ENCODE data around the gene SMC1B. TPM values are rescaled to one million over a fixed set of nuclear protein-coding genes. Genes with fewer than 3 reads are reported as not detected.

The SMC1B gene
- total RNA-seq, 4 donors from 2014 or later = not detected

GRCh38 chr22:45349916-45350315, 63.5 kb downstream of the SMC1B start:
- no peaks in the 10 kb centered on the region for H3K9me3 ChIP-seq
- peaks cover 0 to 8% (median 0%) of the 10 kb centered on the region in 3 donors for H3K4me1 ChIP-seq
- no peak overlapping the region for H3K27ac ChIP-seq
- no peaks in the 10 kb centered on the region for H3K36me3 ChIP-seq
- no peak overlapping the region for H3K4me3 ChIP-seq
- intact Hi-C loops (cut with DNase I) = no loop called here
- WGBS, 2 donors = 84 to 95% methylated on average over 3 of the region's 3 CpGs
- H3K27me3 ChIP-seq = no peaks in the 10 kb centered on the region
- DNase-seq = no peak
- TF ChIP-seq CTCF (IDR thresholded peaks at IDR 0.05) (no peak), POLR2A (IDR thresholded peaks at IDR 0.05) (no peak)

GRCh38 chr22:45344334-45344733, 69.1 kb downstream of the SMC1B start:
- no peak overlapping the region for H3K4me3 ChIP-seq
- no peak overlapping the region for H3K27ac ChIP-seq
- H3K36me3 ChIP-seq = peaks cover 4 to 46% (median 16%) of the 10 kb centered on the region in 3 donors
- H3K27me3 ChIP-seq = no peaks in the 10 kb centered on the region
- no peaks in the 10 kb centered on the region for H3K9me3 ChIP-seq
- WGBS, 2 donors = 57 to 84% methylated on average over 5 of the region's 5 CpGs
- intact Hi-C loops (cut with DNase I) = no loop called here
- DNase-seq = no peak
- TF ChIP-seq CTCF (IDR thresholded peaks at IDR 0.05) (no peak), POLR2A (IDR thresholded peaks at IDR 0.05) (no peak)
- no peaks in the 10 kb centered on the region for H3K4me1 ChIP-seq

DNA sequence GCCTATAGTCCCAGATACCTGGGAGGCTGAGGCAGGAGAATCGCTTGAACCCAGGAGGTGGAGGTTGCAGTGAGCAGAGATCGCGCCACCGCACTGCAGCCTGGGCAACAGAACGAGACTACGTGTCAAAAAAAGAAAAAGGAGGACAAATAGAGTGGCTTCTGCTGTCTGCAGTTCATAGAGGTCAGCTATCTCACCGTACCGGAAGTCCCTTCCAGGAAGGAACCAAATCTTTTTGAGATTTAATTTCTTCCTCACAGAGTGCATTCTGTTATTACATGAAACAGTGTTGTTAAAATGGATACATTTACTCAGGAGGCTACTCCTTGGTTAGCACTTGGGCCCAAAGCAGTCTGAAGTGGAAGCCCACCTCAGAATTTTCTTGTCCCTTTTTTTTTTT, 70.3 kb downstream of the SMC1B start:
- intact Hi-C loops (cut with DNase I) = no loop called here
- 90 to 95% methylated on average over 7 to 8 of the region's 8 CpGs for WGBS, 2 donors
- H3K9me3 ChIP-seq = no peaks in the 10 kb centered on the region
- H3K27me3 ChIP-seq = no peaks in the 10 kb centered on the region
- no peak overlapping the region for H3K27ac ChIP-seq
- H3K36me3 ChIP-seq = peaks cover 4 to 58% (median 16%) of the 10 kb centered on the region in 3 donors
- H3K4me1 ChIP-seq = no peaks in the 10 kb centered on the region
- H3K4me3 ChIP-seq = no peak overlapping the region
- DNase-seq = no peak
- TF ChIP-seq POLR2A (IDR thresholded peaks at IDR 0.05) = no peak
- no peak for TF ChIP-seq CTCF (IDR thresholded peaks at IDR 0.05)

DNA sequence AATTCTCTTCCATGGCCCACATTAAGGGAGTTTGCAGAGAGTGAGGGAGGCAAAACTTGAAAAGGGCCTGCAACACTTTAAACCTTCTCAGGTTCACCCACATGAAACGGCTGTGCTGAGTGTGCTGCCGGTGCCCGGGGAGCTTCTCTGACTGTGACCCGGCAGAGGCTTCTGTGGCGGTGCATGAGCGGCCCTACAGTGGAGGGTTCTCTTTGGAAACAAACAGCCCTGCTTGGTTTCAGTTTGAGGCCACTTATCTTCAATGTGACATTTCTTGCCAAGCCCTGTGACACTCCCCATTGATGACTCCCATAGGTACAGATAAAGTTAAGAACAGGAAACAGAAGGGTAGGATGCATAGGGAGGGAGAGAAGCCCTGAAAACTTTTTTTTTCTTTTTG, 71.9 kb downstream of the SMC1B start:
- no peak for DNase-seq
- WGBS, 2 donors = 86% methylated on average over 6 of the region's 6 CpGs; no CpG with 5 or more reads in 1 of the 2 donors

DNA sequence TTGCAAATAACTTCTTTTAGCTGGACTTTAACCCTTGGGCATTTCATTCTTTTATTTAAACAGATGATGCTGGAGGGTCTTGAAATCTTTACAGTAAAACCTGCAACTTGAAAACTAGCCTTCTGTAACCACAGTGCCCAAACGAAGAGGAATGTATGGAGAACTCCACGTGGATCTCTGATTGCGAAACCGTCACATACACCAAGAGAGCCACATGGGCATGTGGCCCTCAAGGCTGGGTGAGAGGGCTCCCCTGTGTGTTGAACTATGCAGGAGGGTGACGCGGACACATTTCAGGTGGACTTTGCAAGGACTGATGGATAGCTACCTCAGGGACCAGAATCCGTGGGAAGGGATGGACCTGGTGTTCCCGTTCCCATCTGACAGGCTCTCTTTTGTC, 73.1 kb downstream of the SMC1B start:
- WGBS, 2 donors = 78 to 83% methylated on average over 8 of the region's 8 CpGs
- H3K36me3 ChIP-seq = peaks cover 4 to 85% (median 16%) of the 10 kb centered on the region in 3 donors
- intact Hi-C loops (cut with DNase I) = no loop called here
- no peaks in the 10 kb centered on the region for H3K27me3 ChIP-seq
- H3K4me1 ChIP-seq = peaks cover 19 to 26% (median 21%) of the 10 kb centered on the region in 3 donors
- DNase-seq = no peak
- H3K4me3 ChIP-seq = no peak overlapping the region
- TF ChIP-seq POLR2A (IDR thresholded peaks at IDR 0.05) (no peak), CTCF (IDR thresholded peaks at IDR 0.05) (no peak)
- no peak overlapping the region for H3K27ac ChIP-seq
- no peaks in the 10 kb centered on the region for H3K9me3 ChIP-seq

More for the DNA sequence above, 71.9 kb downstream of the SMC1B start:
- H3K9me3 ChIP-seq = no peaks in the 10 kb centered on the region
- H3K27ac ChIP-seq = no peak overlapping the region
- intact Hi-C loops (cut with DNase I) = no loop called here
- H3K36me3 ChIP-seq = peaks cover 4 to 73% (median 16%) of the 10 kb centered on the region in 3 donors
- peaks cover 7 to 14% (median 12%) of the 10 kb centered on the region in 3 donors for H3K4me1 ChIP-seq
- no peaks in the 10 kb centered on the region for H3K27me3 ChIP-seq
- TF ChIP-seq CTCF (IDR thresholded peaks at IDR 0.05) = no peak
- no peak overlapping the region for H3K4me3 ChIP-seq
